ENCODE data around the gene MGRN1. TPM values are rescaled to one million over a fixed set of nuclear protein-coding genes. Genes with fewer than 3 reads are reported as not detected.

MGRN1 gene
- polyA plus RNA-seq, 1 donor from 2014 or later: 35.9 TPM

- no peaks in the 10 kb centered on the region for H3K9me2 ChIP-seq (ENCODE audit: insufficient read depth, low read length)
- H3K4me3 ChIP-seq (ENCODE audit: low read length): no peak overlapping the region
- no peak overlapping the region for H3K4me2 ChIP-seq (ENCODE audit: low read length)
- no peak overlapping the region for H2AFZ ChIP-seq (ENCODE audit: low read depth, low read length)
- no peaks in the 10 kb centered on the region for H3K27me3 ChIP-seq (ENCODE audit: insufficient read depth, low read depth, low read length)
- H4K20me1 ChIP-seq (ENCODE audit: insufficient read depth): no peaks in the 10 kb centered on the region
- no peak overlapping the region for H3K27ac ChIP-seq (ENCODE audit: low read length)
- no peak for TF ChIP-seq POLR2AphosphoS5 (IDR thresholded peaks at IDR 0.05)
- no peak for TF ChIP-seq SMC3 (conservative IDR thresholded peaks at IDR 0.05; ENCODE audit: poor library complexity)
- no peak for TF ChIP-seq MXI1 (conservative IDR thresholded peaks at IDR 0.05; ENCODE audit: poor library complexity, severe bottlenecking)
- no peaks in the 10 kb centered on the region for H3K9me3 ChIP-seq (ENCODE audit: low read length)
- H3K79me2 ChIP-seq (replicated peaks; ENCODE audit: insufficient read depth, low read length): no peaks in the 10 kb centered on the region
- H3F3A ChIP-seq (ENCODE audit: insufficient read depth, low read length, poor library complexity, severe bottlenecking): no peaks in the 10 kb centered on the region
- no peak overlapping the region for H3K9ac ChIP-seq (ENCODE audit: low read length)
- no peaks in the 10 kb centered on the region for H3K36me3 ChIP-seq (ENCODE audit: insufficient read depth, low read length)
These were observed 54.7 kb downstream of the MGRN1 start for GRCh38 chr16:4679156-4679849.

- Histone ChIP-seq H3K9me2 (ENCODE audit: insufficient read depth, low read length) (no peaks in the 10 kb centered on the region), H3F3A (ENCODE audit: insufficient read depth, low read length, poor library complexity, severe bottlenecking) (no peaks in the 10 kb centered on the region), H3K27ac (ENCODE audit: low read length) (no peak overlapping the region), H3K9me3 (ENCODE audit: low read length) (no peaks in the 10 kb centered on the region), H3K79me2 (replicated peaks; ENCODE audit: insufficient read depth, low read length) (no peaks in the 10 kb centered on the region), H3K27me3 (ENCODE audit: insufficient read depth, low read depth, low read length) (no peaks in the 10 kb centered on the region), H3K36me3 (ENCODE audit: insufficient read depth, low read length) (no peaks in the 10 kb centered on the region), H3K9ac (ENCODE audit: low read length) (no peak overlapping the region), H2AFZ (ENCODE audit: low read depth, low read length) (no peak overlapping the region), H3K4me2 (ENCODE audit: low read length) (no peak overlapping the region), H4K20me1 (ENCODE audit: insufficient read depth) (no peaks in the 10 kb centered on the region), H3K4me3 (ENCODE audit: low read length) (no peak overlapping the region)
- TF ChIP-seq MXI1 (conservative IDR thresholded peaks at IDR 0.05; ENCODE audit: poor library complexity, severe bottlenecking) (no peak), EP300 (conservative IDR thresholded peaks at IDR 0.05; ENCODE audit: poor library complexity, severe bottlenecking) (no peak), RAD21 (conservative IDR thresholded peaks at IDR 0.05) (no peak), CTCF (IDR thresholded peaks at IDR 0.05; ENCODE audit: poor library complexity, severe bottlenecking) (no peak), EZH2 (IDR thresholded peaks at IDR 0.05; ENCODE audit: borderline replicate concordance, insufficient read depth, low read length, poor library complexity, severe bottlenecking) (no peak), REST (IDR thresholded peaks at IDR 0.05; ENCODE audit: borderline replicate concordance) (no peak), SMC3 (conservative IDR thresholded peaks at IDR 0.05; ENCODE audit: poor library complexity) (no peak), TAF1 (IDR thresholded peaks at IDR 0.05; ENCODE audit: low read depth) (no peak), POLR2AphosphoS5 (IDR thresholded peaks at IDR 0.05) (no peak)
These were observed 55.4 kb downstream of the MGRN1 start for GRCh38 chr16:4679850-4680636.

Data from neural cell (in vitro differentiated cells).